Neural progenitor cell (in vitro differentiated cells): Measurements from ENCODE around the gene SLBP. TPM values are rescaled to one million over a fixed set of nuclear protein-coding genes. Genes with fewer than 3 reads are reported as not detected.

Experiments used
- DNase-seq: peaks from one replicate; pipeline ENCODE4 v3.0.0-alpha.2; 2016; ENCODE audit warnings: low spot score
- H2AFZ ChIP-seq: fragments of 200-600 bp; sonication (generic); replicated peaks from 2 replicates; pipeline ENCODE4 v1.6.1; 2016; ENCODE audit warnings: antibody characterized with exemption
- H3F3A ChIP-seq: fragments of 200-600 bp; sonication (generic); 2 replicates; pipeline ENCODE4 v1.6.1; 2016; ENCODE audit warnings: antibody characterized with exemption, low read depth
- H3K27ac ChIP-seq: fragments of 200-600 bp; sonication (generic); 2 replicates; pipeline ENCODE4 v1.5.1; 2016; ENCODE audit warnings: mild to moderate bottlenecking
- H3K27me3 ChIP-seq: fragments of 200-600 bp; sonication (generic); 2 replicates; pipeline ENCODE4 v1.6.1; 2016; ENCODE audit warnings: mild to moderate bottlenecking, moderate library complexity
- H3K36me3 ChIP-seq: fragments of 200-600 bp; sonication (generic); 2 replicates; pipeline ENCODE4 v1.5.1; 2016
- H3K4me1 ChIP-seq: fragments of 200-600 bp; sonication (generic); 2 replicates; pipeline ENCODE4 v1.6.1; 2016; ENCODE audit warnings: mixed run types
- H3K4me2 ChIP-seq: fragments of 200-600 bp; sonication (generic); 2 replicates; pipeline ENCODE4 v1.6.1; 2016
- H3K4me3 ChIP-seq: fragments of 200-600 bp; sonication (generic); 2 replicates; pipeline ENCODE4 v1.5.1; 2016
- H3K79me2 ChIP-seq: fragments of 200-600 bp; sonication (generic); 2 replicates; pipeline ENCODE4 v1.6.1; 2016; ENCODE audit warnings: low read depth
- H3K9ac ChIP-seq: fragments of 200-600 bp; sonication (generic); 2 replicates; pipeline ENCODE4 v1.6.1; 2016
- H3K9me3 ChIP-seq: fragments of 200-600 bp; sonication (generic); 2 replicates; pipeline ENCODE4 v1.5.1; 2016; ENCODE audit warnings: low read depth
- H4K20me1 ChIP-seq: fragments of 200-600 bp; sonication (generic); 2 replicates; pipeline ENCODE4 v1.6.1; 2016; ENCODE audit warnings: low read depth
- H3K27ac Mint-ChIP-seq: 3 replicates; pipeline ENCODE4 v1.8.0; 2021; ENCODE audit warnings: mixed read lengths
- H3K27me3 Mint-ChIP-seq: 2 replicates; pipeline ENCODE4 v1.8.0; 2022; ENCODE audit warnings: low read depth, mild to moderate bottlenecking, inconsistent platforms, moderate library complexity, mixed read lengths; ENCODE audit not compliant: insufficient read depth
- H3K36me3 Mint-ChIP-seq: 3 replicates; pipeline ENCODE4 v1.8.0; 2021; ENCODE audit warnings: mixed read lengths
- H3K4me1 Mint-ChIP-seq: 3 replicates; pipeline ENCODE4 v1.8.0; 2021; ENCODE audit warnings: mixed read lengths
- H3K4me3 Mint-ChIP-seq: 3 replicates; pipeline ENCODE4 v1.8.0; 2021; ENCODE audit warnings: mild to moderate bottlenecking, moderate library complexity, mixed read lengths
- H3K9me3 Mint-ChIP-seq: 3 replicates; pipeline ENCODE4 v1.8.0; 2020; ENCODE audit warnings: mixed read lengths
- EZH2 ChIP-seq: fragments of 200-600 bp; sonication (generic); IDR thresholded peaks from 2 replicates; pipeline ENCODE4 v1.6.1; 2017; ENCODE audit warnings: antibody characterized with exemption, mild to moderate bottlenecking, moderate library complexity
- EZH2phosphoT487 ChIP-seq: fragments of 200-600 bp; sonication (generic); IDR thresholded peaks from 2 replicates; pipeline ENCODE4 v1.6.1; 2017; ENCODE audit warnings: antibody characterized with exemption
- total RNA-seq: library from RNA; depleted of rRNA; stranded (reverse); fragments of >200 nt; gene quantifications from 2 replicates; pipeline ENCODE4 v1.2.3, GENCODE V29; 2015; ENCODE audit warnings: low replicate concordance
- TF ChIP-seq, protein P1 (sequence below): fragments of 200-600 bp; sonication (generic); IDR thresholded peaks from 2 replicates; pipeline ENCODE4 v1.5.1; 2017; ENCODE audit warnings: antibody characterized with exemption, mild to moderate bottlenecking

Gene SLBP
- total RNA-seq, 1 donor from 2014 or later: 119 TPM

DNA sequence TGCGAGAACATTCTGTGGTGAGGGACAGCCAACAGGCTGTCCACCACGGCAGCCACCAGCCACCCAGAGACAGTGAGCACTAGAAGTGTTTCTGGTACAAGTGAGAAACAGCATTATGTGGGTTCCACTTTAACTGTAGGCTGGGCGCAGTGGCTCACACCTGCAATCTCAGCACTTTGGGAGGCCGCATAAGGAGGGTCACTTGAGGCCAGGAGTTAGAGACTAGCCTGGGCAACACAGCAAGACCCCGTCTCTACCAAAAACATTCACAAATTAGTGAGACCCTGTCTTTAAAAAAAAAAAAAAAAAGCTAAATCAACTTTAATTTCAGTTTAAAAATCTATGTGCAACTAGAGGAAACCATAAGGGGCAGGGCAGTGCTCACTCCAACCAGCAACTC is 48.6 kb downstream of the SLBP start:
- Histone ChIP-seq H3K79me2 (no peaks in the 10 kb centered on the region), H3K27ac (no peak overlapping the region), H3K36me3 (no peaks in the 10 kb centered on the region), H3K27me3 (no peaks in the 10 kb centered on the region), H3K4me3 (no peak overlapping the region), H3K9ac (no peak overlapping the region), H3K4me1 (peaks cover 8% of the 10 kb centered on the region), H3K4me2 (no peak overlapping the region), H3K9me3 (no peaks in the 10 kb centered on the region), H4K20me1 (no peaks in the 10 kb centered on the region), H3F3A (no peaks in the 10 kb centered on the region), H2AFZ (no peak overlapping the region)
- TF ChIP-seq EZH2 (no peak), EZH2phosphoT487 (no peak)
- TF ChIP-seq, protein P1, sequence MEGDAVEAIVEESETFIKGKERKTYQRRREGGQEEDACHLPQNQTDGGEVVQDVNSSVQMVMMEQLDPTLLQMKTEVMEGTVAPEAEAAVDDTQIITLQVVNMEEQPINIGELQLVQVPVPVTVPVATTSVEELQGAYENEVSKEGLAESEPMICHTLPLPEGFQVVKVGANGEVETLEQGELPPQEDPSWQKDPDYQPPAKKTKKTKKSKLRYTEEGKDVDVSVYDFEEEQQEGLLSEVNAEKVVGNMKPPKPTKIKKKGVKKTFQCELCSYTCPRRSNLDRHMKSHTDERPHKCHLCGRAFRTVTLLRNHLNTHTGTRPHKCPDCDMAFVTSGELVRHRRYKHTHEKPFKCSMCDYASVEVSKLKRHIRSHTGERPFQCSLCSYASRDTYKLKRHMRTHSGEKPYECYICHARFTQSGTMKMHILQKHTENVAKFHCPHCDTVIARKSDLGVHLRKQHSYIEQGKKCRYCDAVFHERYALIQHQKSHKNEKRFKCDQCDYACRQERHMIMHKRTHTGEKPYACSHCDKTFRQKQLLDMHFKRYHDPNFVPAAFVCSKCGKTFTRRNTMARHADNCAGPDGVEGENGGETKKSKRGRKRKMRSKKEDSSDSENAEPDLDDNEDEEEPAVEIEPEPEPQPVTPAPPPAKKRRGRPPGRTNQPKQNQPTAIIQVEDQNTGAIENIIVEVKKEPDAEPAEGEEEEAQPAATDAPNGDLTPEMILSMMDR: no peak
- Mint-ChIP-seq H3K9me3 (no peaks in the 10 kb centered on the region), H3K27ac (no peak overlapping the region), H3K4me3 (no peak overlapping the region), H3K27me3 (peaks cover 2% of the 10 kb centered on the region), H3K36me3 (no peaks in the 10 kb centered on the region), H3K4me1 (peaks cover 3% of the 10 kb centered on the region)
- DNase-seq: no peak

DNA sequence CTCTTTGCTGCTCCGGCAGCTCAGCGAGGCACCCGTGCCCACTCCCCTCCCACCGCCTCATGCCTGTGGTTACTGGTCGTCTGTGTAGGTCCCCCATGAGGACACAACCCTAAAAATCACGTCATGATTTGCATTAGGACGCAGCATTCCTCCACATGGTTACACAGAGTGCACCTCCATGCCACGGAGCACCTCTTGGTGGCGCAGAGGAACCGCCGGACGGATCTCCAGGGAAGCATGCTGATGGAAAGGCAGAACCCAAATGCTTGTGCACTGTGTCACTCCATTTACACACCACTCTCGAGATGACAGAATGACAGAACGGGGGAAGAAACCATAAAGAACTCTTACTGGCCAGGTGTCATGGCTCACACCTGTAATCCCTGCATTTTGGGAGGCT is 50.4 kb downstream of the SLBP start:
- Mint-ChIP-seq H3K27me3 (peaks cover 2% of the 10 kb centered on the region), H3K4me3 (no peak overlapping the region), H3K27ac (no peak overlapping the region), H3K9me3 (no peaks in the 10 kb centered on the region), H3K4me1 (no peaks in the 10 kb centered on the region), H3K36me3 (no peaks in the 10 kb centered on the region)
- Histone ChIP-seq H3K4me2 (no peak overlapping the region), H3K27ac (no peak overlapping the region), H3K79me2 (no peaks in the 10 kb centered on the region), H2AFZ (no peak overlapping the region), H3K4me1 (no peaks in the 10 kb centered on the region), H3K9me3 (no peaks in the 10 kb centered on the region), H3F3A (no peaks in the 10 kb centered on the region), H4K20me1 (no peaks in the 10 kb centered on the region), H3K36me3 (no peaks in the 10 kb centered on the region), H3K9ac (no peak overlapping the region), H3K27me3 (no peaks in the 10 kb centered on the region), H3K4me3 (no peak overlapping the region)
- TF ChIP-seq EZH2 (no peak), EZH2phosphoT487 (no peak)
- TF ChIP-seq, protein P1: no peak
- DNase-seq: no peak

DNA sequence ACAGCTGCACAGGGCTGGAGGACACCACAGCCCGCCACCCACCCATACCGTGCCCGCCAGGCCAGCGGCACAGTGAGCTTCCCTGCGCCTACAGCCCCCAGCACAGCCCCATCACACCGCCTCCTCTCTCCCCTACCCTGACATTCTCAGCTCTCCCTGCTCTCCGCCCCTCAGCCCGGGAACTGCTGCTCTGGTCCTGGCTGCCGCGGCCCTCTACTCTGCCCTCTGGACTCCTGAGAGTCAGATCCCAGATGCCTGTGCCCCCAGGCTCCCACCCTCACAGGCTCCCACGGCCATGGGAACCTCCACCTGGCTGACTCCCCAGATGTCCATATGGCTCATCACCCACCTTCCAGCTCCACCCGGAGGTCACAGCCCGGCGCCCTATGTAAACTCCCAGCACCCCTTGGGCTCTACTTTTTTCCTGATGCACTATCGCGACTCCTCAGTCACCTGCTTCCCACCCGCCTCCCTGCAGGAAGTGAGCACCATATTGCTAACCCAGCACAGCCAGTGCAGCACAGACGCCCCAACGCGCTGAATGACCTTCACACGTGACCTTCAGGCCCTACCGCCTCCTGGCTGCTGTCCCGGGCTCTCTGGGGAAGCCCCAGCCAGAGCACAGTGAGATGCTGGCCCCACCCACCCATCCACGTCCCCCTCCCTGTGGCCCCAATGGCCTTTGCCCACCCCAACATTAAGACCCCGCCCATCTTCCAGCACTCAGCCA is 51.0 kb downstream of the SLBP start:
- H3K27ac Mint-ChIP-seq: no peak overlapping the region
- H3K36me3 Mint-ChIP-seq: no peaks in the 10 kb centered on the region
- Histone ChIP-seq H3K9me3 (no peaks in the 10 kb centered on the region), H2AFZ (no peak overlapping the region), H3K27ac (no peak overlapping the region), H3K36me3 (no peaks in the 10 kb centered on the region), H3K9ac (no peak overlapping the region), H3K4me3 (no peak overlapping the region), H3K79me2 (no peaks in the 10 kb centered on the region), H3K4me1 (no peaks in the 10 kb centered on the region), H3F3A (no peaks in the 10 kb centered on the region), H3K27me3 (no peaks in the 10 kb centered on the region), H3K4me2 (no peak overlapping the region), H4K20me1 (no peaks in the 10 kb centered on the region)
- H3K4me3 Mint-ChIP-seq: no peak overlapping the region
- H3K27me3 Mint-ChIP-seq: peaks cover 2% of the 10 kb centered on the region
- no peak for DNase-seq
- no peak for TF ChIP-seq EZH2phosphoT487
- TF ChIP-seq, protein P1: no peak
- TF ChIP-seq EZH2: no peak
- H3K4me1 Mint-ChIP-seq: no peaks in the 10 kb centered on the region
- H3K9me3 Mint-ChIP-seq: no peaks in the 10 kb centered on the region
